HepG2 (cell line): ENCODE data around the gene CIROP. TPM values are rescaled to one million over a fixed set of nuclear protein-coding genes. Genes with fewer than 3 reads are reported as not detected.

ENCODE experiments used
- EHMT2 ChIP-seq: fragments of 200-600 bp; sonication (generic); IDR thresholded peaks from 2 replicates; pipeline ENCODE4 v1.7.0; 2017; ENCODE audit warnings: antibody characterized with exemption, low read depth, low read length, borderline replicate concordance
- ESRRA ChIP-seq: sonication (generic); formaldehyde crosslinking; IDR thresholded peaks from 2 replicates; pipeline ENCODE4 v1.5.1; 2020; ENCODE audit warnings: mild to moderate bottlenecking, low read depth, missing genetic modification reagents
- FOXA3 ChIP-seq: IDR thresholded peaks from 2 replicates; pipeline ENCODE4 v1.6.1; 2016; ENCODE audit warnings: missing genetic modification reagents, missing compliant biosample characterization
- KLF6 ChIP-seq: IDR thresholded peaks from 2 replicates; pipeline ENCODE4 v1.8.0; 2016; ENCODE audit warnings: missing biosample characterization, missing genetic modification reagents
- NR2F6 ChIP-seq, 2 experiments: IDR thresholded peaks; 2 replicates each; pipeline ENCODE4 v1.6.1; 2016; ENCODE audit warnings: antibody characterized with exemption in 1 of 2, mild to moderate bottlenecking in 1 of 2
- PTBP1 ChIP-seq: fragments of 200-400 bp; formaldehyde crosslinking; IDR thresholded peaks from 2 replicates; pipeline ENCODE4 v1.6.1; 2018; ENCODE audit warnings: low read length, low read depth; ENCODE audit not compliant: poor library complexity, severe bottlenecking
- RARG ChIP-seq: sonication (generic); formaldehyde crosslinking; IDR thresholded peaks from 2 replicates; pipeline ENCODE4 v1.4.0; 2020; ENCODE audit warnings: low read depth, mild to moderate bottlenecking, missing genetic modification reagents
- TCF7 ChIP-seq: sonication (generic); IDR thresholded peaks from 2 replicates; pipeline ENCODE4 v1.6.1; 2016; ENCODE audit warnings: antibody characterized with exemption, low read depth
- TCF7L2 ChIP-seq: IDR thresholded peaks from 2 replicates; pipeline ENCODE4 v1.6.1; 2011; ENCODE audit warnings: mild to moderate bottlenecking, low read depth, low read length, moderate library complexity
- ZFP62 ChIP-seq: sonication (generic); formaldehyde crosslinking; IDR thresholded peaks from 2 replicates; pipeline ENCODE4 v1.4.0; 2020; ENCODE audit warnings: missing genetic modification reagents
- ZNF44 ChIP-seq: sonication (generic); formaldehyde crosslinking; IDR thresholded peaks from 2 replicates; pipeline ENCODE4 v1.5.1; 2020; ENCODE audit warnings: mild to moderate bottlenecking, missing genetic modification reagents
- ZNF747 ChIP-seq: sonication (generic); formaldehyde crosslinking; IDR thresholded peaks from 2 replicates; pipeline ENCODE4 v1.8.1; 2023; ENCODE audit warnings: missing genetic modification reagents, mild to moderate bottlenecking, borderline replicate concordance
- ZNF766 ChIP-seq: sonication (generic); formaldehyde crosslinking; IDR thresholded peaks from 2 replicates; pipeline ENCODE4 v1.5.0; 2020; ENCODE audit warnings: missing genetic modification reagents, borderline replicate concordance
- polyA plus RNA-seq, 8 experiments: library from polyadenylated mRNA; depleted of rRNA in 3 of 8; stranded (reverse) in 7 of 8; unstranded in 1 of 8; fragments of >200 nt; fragmentation: Illumina TruSeq in 4 of 8; extraction: Trizol in 4 of 8; gene quantifications; 2 replicates each; pipeline versions ENCODE4 v1.2.1 to v1.2.3, GENCODE V29; 2011 to 2016; ENCODE audit warnings: low read depth in 4 of 8, missing spikeins in 1 of 8, mixed read lengths in 1 of 8; ENCODE audit not compliant: insufficient read depth in 1 of 8
- total RNA-seq, 5 experiments: library from RNA; depleted of rRNA; stranded (reverse); fragments of >200 nt; fragmentation: Illumina TruSeq; extraction: Trizol; gene quantifications; 2 replicates each; pipeline ENCODE4 v1.2.3, GENCODE V29; 2016; ENCODE audit warnings: low read depth in 1 of 5
- TF ChIP-seq, protein P1 (sequence below): sonication (generic); formaldehyde crosslinking; IDR thresholded peaks from 2 replicates; pipeline ENCODE4 v1.5.1; 2020; ENCODE audit warnings: missing genetic modification reagents, mild to moderate bottlenecking, borderline replicate concordance
- TF ChIP-seq, protein P2 (sequence below): IDR thresholded peaks from 2 replicates; pipeline ENCODE4 v1.6.1; 2012; ENCODE audit warnings: low read length, improper control_type of control experiment
- TF ChIP-seq, protein P3 (sequence below): sonication (generic); formaldehyde crosslinking; conservative IDR thresholded peaks from 2 replicates; pipeline ENCODE4 v1.8.0; 2022; ENCODE audit warnings: missing genetic modification reagents
- TF ChIP-seq, protein P4 (sequence below): sonication (generic); formaldehyde crosslinking; IDR thresholded peaks from 2 replicates; pipeline ENCODE4 v1.8.0; 2022; ENCODE audit warnings: missing genetic modification reagents, mild to moderate bottlenecking, moderate library complexity, borderline replicate concordance

Gene CIROP
- total and polyA plus RNA-seq, 2 of the 13 experiments (the other 11 are each of a cell fraction or from before 2014, with no cell fraction given): 0.07 TPM; not detected in 1

DNA sequence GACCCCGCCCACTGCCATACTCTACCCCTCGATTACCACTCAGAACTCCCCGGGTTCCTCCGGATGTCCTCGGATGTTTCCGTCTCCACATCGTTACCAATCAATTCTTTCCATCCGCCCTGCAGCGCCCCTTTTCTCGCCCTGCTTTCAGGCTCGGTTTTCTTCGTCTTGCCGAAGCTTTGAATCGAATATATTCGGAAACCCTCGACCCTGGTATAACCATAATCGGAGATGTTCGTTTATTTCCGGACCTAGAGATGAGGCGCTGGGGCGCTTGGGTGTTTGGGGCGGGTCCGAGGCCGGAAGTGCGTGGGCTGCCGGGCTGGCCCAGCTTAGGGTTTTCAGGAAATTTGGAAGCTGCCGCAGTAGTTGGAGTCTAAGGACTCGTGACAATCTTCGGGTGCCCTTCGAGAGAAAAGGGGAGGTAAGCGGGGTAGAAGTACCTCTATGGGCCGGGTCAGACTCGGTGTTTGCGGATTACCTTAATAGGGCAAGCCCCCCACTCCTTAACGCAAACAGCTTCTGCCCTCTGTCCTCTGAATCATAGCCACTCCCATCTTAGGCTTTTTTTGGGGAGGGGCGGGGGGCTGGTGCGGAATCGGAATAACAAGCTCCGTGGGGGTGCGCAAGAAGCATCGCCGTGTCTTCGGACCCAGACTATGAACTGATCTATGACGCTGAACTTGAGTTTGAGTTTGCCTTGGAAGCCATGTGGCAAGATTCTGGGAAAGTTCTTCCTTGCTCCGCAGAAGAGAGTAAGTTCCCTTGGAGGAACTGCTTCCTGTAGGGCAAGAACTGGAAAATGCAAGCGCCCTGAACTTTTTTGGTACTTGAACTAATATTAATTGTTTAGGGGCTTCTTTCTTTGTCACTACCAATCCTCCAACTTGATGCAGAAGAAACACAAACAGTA, 9.3 kb downstream of the CIROP start, which contains the start of gene C14orf119 (continued):
- TF ChIP-seq TCF7L2 (no peak), FOXA3 (CRISPR knock-in tag) (no peak; the same call in 1 of the 2 replicates), NR2F6 (IDR thresholded peaks at IDR 0.05) (no peak), NR2F6 (CRISPR knock-in tag; IDR thresholded peaks at IDR 0.05) (peak; percentile 49), ZNF44 (CRISPR knock-in tag) (peak; percentile 64; the same call in 1 of the 2 replicates), KLF6 (CRISPR knock-in tag) (peak; percentile 70), ZNF747 (CRISPR knock-in tag) (no peak), ESRRA (no peak), TCF7 (no peak), EHMT2 (no peak), PTBP1 (peak; percentile 6), ZFP62 (CRISPR knock-in tag) (no peak), ZNF766 (CRISPR knock-in tag) (peak; percentile 84; the same call in 1 of the 2 replicates), RARG (CRISPR knock-in tag) (no peak; the same call in 1 of the 2 replicates)
- TF ChIP-seq, protein P1, sequence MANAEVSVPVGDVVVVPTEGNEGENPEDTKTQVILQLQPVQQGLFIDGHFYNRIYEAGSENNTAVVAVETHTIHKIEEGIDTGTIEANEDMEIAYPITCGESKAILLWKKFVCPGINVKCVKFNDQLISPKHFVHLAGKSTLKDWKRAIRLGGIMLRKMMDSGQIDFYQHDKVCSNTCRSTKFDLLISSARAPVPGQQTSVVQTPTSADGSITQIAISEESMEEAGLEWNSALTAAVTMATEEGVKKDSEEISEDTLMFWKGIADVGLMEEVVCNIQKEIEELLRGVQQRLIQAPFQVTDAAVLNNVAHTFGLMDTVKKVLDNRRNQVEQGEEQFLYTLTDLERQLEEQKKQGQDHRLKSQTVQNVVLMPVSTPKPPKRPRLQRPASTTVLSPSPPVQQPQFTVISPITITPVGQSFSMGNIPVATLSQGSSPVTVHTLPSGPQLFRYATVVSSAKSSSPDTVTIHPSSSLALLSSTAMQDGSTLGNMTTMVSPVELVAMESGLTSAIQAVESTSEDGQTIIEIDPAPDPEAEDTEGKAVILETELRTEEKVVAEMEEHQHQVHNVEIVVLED: peak; percentile 67
- TF ChIP-seq, protein P2, sequence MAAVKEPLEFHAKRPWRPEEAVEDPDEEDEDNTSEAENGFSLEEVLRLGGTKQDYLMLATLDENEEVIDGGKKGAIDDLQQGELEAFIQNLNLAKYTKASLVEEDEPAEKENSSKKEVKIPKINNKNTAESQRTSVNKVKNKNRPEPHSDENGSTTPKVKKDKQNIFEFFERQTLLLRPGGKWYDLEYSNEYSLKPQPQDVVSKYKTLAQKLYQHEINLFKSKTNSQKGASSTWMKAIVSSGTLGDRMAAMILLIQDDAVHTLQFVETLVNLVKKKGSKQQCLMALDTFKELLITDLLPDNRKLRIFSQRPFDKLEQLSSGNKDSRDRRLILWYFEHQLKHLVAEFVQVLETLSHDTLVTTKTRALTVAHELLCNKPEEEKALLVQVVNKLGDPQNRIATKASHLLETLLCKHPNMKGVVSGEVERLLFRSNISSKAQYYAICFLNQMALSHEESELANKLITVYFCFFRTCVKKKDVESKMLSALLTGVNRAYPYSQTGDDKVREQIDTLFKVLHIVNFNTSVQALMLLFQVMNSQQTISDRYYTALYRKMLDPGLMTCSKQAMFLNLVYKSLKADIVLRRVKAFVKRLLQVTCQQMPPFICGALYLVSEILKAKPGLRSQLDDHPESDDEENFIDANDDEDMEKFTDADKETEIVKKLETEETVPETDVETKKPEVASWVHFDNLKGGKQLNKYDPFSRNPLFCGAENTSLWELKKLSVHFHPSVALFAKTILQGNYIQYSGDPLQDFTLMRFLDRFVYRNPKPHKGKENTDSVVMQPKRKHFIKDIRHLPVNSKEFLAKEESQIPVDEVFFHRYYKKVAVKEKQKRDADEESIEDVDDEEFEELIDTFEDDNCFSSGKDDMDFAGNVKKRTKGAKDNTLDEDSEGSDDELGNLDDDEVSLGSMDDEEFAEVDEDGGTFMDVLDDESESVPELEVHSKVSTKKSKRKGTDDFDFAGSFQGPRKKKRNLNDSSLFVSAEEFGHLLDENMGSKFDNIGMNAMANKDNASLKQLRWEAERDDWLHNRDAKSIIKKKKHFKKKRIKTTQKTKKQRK: no peak
- TF ChIP-seq, protein P3, sequence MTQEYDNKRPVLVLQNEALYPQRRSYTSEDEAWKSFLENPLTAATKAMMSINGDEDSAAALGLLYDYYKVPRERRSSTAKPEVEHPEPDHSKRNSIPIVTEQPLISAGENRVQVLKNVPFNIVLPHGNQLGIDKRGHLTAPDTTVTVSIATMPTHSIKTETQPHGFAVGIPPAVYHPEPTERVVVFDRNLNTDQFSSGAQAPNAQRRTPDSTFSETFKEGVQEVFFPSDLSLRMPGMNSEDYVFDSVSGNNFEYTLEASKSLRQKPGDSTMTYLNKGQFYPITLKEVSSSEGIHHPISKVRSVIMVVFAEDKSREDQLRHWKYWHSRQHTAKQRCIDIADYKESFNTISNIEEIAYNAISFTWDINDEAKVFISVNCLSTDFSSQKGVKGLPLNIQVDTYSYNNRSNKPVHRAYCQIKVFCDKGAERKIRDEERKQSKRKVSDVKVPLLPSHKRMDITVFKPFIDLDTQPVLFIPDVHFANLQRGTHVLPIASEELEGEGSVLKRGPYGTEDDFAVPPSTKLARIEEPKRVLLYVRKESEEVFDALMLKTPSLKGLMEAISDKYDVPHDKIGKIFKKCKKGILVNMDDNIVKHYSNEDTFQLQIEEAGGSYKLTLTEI (CRISPR knock-in tag): no peak
- TF ChIP-seq, protein P4, sequence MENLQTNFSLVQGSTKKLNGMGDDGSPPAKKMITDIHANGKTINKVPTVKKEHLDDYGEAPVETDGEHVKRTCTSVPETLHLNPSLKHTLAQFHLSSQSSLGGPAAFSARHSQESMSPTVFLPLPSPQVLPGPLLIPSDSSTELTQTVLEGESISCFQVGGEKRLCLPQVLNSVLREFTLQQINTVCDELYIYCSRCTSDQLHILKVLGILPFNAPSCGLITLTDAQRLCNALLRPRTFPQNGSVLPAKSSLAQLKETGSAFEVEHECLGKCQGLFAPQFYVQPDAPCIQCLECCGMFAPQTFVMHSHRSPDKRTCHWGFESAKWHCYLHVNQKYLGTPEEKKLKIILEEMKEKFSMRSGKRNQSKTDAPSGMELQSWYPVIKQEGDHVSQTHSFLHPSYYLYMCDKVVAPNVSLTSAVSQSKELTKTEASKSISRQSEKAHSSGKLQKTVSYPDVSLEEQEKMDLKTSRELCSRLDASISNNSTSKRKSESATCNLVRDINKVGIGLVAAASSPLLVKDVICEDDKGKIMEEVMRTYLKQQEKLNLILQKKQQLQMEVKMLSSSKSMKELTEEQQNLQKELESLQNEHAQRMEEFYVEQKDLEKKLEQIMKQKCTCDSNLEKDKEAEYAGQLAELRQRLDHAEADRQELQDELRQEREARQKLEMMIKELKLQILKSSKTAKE: no peak
